Measurements from ENCODE around the gene LEPROT.
"Not testable (repeated sequence)": the region's sequence is repeated elsewhere in the genome, so short reads cannot be mapped to it uniquely, and the experiment has no call there.

Gene LEPROT, protein sequence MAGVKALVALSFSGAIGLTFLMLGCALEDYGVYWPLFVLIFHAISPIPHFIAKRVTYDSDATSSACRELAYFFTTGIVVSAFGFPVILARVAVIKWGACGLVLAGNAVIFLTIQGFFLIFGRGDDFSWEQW

GRCh38 chr1:65420590-65421350 lies at the start of gene LEPROT, which contains the start of gene LEPR:
Gene LEPROT (plus strand): TSS chr1:65420668. CDS start chr1:65420725, 57 bp downstream.
Gene LEPR (plus strand): TSS chr1:65420668. CDS start chr1:65565566, 144,898 bp downstream.
- no peak for DNase-seq

GRCh38 chr1:65371544-65371943 lies 48.9 kb upstream of the LEPROT start:
- DNase-seq: no peak

DNA sequence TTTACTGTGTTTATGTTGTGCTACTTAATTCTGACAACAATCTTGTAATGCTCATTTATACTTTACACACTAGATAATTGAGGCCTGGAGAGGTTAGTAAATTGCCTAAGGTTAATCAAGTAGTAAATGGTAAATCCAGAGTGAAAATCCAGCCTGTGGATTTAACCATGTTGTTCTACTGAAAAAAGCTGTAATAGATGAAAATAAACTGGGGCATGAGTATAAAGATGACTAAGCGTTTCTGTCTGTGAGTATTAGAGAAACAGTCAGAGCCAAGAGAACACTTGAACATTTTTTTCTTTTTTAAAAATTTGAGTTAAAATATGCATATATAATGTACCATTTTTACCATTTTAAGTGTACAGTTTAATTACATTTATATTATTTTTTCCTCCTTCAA lies 47.9 kb upstream of the LEPROT start:
- DNase-seq: no peak

- no peak for DNase-seq
Measured at GRCh38 chr1:65377496-65378246, 42.8 kb upstream of the LEPROT start.

DNA sequence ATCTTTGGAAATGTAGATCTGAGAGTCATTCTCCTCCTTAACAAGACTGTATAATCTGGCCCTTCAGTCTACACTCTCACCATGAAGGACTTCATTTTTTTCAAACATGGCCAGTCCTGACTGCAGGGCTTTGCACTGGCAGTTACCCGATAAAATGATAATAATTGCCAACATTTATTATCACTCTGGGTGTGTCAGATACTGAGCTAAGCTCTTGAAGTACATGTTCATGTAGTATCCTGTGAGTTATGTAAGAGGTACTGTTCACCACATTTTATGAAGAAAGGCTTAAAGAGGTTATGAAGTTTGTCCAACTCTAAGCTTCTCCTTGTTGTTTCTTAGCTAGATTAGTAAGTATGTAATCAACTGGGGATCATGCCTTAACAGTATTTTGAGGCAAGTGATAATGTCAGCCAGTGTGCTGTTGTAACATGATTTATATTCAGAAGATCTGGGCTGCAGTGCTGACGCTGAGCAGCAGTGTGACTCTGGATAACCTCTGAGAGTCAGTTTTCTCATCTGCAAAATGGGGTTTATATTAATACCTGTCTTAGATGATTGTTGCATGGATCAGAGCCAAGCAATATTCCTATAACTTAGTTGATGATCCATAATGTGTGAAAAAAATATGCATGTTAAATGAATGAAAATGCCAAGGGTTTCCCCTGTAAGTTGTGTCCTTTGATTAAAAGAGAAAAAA lies 42.1 kb upstream of the LEPROT start:
- no peak for DNase-seq

- DNase-seq: not testable (repeated sequence)
Measured at GRCh38 chr1:65384426-65384825, 36.0 kb upstream of the LEPROT start.

DNA sequence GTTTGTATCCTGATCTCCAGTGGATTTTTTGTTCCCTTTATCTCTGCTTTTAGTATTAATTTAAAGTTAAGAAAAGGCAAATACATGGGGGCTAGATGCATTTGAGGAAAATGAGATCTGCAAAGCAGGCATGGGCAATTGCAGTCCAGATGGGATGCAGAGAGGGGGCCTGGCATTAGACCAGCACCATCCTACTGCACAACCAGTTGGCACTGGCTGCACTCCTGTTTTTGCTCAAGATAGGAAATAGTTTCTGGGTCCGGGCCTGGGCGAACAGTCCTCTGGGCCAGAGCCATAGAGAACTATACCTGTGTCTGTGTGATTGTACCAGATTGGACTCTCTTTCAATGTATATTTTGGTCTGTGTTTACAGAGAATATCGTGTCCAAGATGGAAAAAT lies 34.0 kb upstream of the LEPROT start:
- DNase-seq: no peak

GRCh38 chr1:65387821-65388220 lies 32.6 kb upstream of the LEPROT start:
- DNase-seq: no peak

DNA sequence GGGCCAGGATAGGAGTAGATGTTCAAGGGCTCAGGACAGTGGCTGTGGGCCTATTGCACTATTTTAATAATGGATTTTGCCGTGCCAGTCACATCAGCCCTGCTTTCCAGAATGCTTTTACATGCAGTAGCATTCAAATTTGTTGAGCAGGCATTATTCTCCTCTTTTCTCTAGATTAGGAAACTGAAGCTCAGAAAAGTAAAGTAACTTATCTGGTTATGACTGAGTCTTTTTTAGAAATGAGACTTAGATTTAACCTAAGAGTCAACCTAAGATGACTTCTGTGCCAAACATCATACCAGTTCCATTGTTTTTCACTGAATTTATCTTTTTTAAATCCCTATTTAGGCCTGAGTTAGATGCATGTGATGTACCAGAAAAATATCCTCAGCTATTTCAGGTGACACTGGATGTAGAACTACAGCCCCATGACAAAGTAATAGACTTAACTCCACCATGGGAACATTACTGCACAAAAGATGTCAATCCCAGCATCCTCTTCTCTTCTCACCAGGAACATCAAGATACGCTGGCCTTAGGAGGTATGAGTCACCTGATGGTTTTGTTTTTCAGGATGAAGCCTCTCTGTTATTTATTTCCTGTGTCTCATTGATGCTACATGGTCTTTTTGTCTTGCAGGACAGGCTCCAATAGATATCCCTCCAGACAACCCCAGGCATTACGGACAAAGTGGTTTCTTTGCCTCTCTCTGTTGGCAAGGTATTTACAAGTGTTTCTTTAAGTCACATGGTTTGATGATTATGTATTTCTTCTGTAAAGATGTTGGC lies 31.4 kb upstream of the LEPROT start:
- no peak for DNase-seq

DNA sequence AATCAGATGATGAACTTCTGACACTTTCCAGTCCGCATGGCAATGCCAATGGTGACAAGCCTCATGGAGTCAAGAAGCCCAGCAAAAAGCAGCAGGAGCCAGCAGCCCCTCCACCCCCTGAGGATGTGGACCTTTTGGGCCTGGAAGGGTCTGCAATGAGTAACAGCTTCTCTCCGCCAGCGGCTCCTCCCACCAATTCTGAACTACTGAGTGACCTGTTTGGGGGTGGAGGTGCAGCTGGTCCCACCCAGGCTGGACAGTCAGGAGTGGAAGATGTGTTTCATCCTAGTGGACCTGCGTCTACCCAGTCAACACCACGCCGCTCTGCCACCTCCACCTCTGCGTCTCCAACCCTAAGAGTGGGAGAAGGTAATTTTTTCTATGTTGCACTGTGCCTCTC lies 28.0 kb upstream of the LEPROT start:
- no peak for DNase-seq

DNA sequence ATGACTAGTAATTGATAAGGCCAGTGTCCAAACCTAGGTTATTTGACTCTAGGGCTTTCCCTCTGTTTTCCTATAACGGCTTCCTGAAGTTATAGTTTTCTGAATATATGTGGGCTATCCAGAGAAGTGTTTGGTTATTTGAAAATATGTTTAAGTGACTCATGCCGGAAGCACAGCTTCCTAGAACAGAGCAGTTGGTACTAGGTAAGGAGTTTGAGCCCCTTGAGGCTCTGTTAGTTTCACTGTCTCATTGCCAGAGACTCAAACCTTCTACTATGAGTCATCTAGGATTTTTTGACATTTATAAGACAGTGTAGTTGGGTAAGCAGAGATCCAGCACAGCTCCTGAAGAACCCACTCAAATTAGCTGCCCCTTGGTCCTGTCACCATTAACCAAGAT lies 27.1 kb upstream of the LEPROT start:
- DNase-seq: no peak

DNA sequence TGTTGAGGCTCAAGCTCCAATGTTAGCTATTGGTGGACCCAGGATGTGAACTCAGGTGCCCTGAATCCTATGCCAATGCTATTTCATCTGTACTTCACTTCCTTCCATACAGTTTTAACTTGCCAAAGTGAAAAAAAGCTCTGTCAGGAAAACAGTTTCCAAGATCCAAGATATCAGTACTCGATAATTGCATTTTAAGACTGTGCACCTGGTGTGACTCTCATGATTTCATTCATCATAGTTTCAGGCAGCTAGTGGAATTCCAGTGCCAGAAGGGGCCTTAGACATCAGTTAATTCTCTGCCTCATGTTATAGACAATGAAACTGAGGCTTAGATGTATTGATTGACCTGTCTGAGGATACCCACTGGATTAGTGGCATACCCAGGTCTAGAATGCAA lies 26.5 kb upstream of the LEPROT start:
- DNase-seq: no peak

GRCh38 chr1:65395887-65396612 lies 24.4 kb upstream of the LEPROT start:
- DNase-seq: peak; percentile 5 to 8

- DNase-seq: no peak
Measured at GRCh38 chr1:65398083-65398482, 22.4 kb upstream of the LEPROT start.

- no peak for DNase-seq
Measured at GRCh38 chr1:65399003-65399402, 21.5 kb upstream of the LEPROT start.

GRCh38 chr1:65401612-65402011 lies 18.9 kb upstream of the LEPROT start:
- no peak for DNase-seq

GRCh38 chr1:65404941-65405340 lies 15.5 kb upstream of the LEPROT start:
- no peak for DNase-seq

DNA sequence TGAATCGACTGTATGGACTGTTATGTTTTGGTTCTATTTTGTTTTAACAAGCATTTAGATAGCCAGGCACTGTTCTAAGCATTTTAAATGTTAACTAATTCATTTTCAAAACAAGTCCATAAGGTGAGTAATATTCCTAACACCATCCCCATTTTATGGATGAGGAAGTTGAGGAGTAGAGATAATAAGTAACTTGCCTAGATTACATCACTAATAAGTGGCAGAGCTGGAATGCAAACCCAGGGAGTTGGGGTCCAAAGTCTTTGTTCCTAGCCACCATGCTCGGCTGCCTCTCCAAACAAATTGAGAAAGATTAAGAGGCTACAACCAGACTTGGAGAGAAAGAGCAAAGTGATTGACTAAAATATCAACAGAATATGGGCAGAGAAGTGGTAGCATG lies 12.6 kb upstream of the LEPROT start:
- no peak for DNase-seq

- no peak for DNase-seq
Measured at GRCh38 chr1:65409314-65409713, 11.2 kb upstream of the LEPROT start.

GRCh38 chr1:65409816-65410326 lies 10.6 kb upstream of the LEPROT start:
- DNase-seq: no peak

DNA sequence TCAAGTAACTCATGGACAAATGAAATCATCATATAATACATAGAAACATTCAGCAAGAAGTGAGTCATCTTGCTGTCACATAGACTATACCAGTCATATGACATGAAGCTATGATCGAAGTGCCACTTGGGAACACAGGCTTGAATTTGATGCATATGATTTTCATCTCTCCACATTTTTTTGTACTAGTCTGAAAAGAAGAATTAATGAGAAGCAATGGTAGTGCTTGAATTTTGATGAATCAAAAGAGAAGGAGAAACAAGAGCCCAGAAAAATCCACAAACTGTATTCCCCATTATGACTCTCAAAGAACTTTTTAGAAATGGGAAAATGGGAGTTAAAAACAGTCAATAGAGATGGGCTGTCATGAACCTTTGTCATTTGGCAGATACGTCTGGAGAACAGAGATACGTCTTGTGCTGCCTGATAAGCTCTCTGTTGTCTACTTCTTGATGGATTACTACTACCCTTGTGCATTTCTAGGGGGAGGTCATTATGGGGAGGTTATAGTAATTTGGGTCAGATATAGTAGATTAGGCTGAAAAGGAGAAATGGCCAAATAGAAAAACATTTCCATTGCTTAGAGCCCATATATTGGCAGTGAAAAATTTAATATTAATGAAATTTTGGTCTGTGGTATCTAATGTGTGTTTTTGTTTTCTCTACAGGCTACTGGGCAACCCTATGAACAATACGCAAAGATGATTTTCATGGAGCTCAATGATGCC lies 8.0 kb upstream of the LEPROT start:
- DNase-seq: peak in 1 of 2 donors; percentile 46

Measured in inflammatory macrophage treated with lipopolysaccharide for 1 hour (primary cell).